Heart left ventricle (tissue), 16 donors: Measurements from ENCODE around the gene L2HGDH. TPM values are rescaled to one million over a fixed set of nuclear protein-coding genes. Genes with fewer than 3 reads are reported as not detected.

ENCODE experiments used
- ATAC-seq, 4 donors: fragments of 200-7000 bp; cut with Tn5 transposase; one replicate each; pipeline ENCODE4 v1.9.1; 2020 to 2022; ENCODE audit warnings: moderate library complexity in 4 of 4, mild to moderate bottlenecking in 3 of 4, moderate number of reproducible peaks in 1 of 4
- DNase-seq, 5 donors: peaks; one replicate each; pipeline ENCODE4 v3.0.0-alpha.2; 2020
- H3K27ac ChIP-seq, 12 donors: fragments of 200-600 bp; sonication (generic) in 4 of 12; one replicate each; pipeline versions ENCODE4 v1.5.0 to v1.8.0; 2016 to 2022; ENCODE audit warnings: mild to moderate bottlenecking in 2 of 12
- H3K27me3 ChIP-seq, 9 donors: fragments of 200-600 bp; sonication (generic) in 2 of 9; one replicate each; pipeline versions ENCODE4 v1.5.1 to v1.8.0; 2016 to 2022; ENCODE audit warnings: mild to moderate bottlenecking in 3 of 9
- H3K36me3 ChIP-seq, 9 donors: fragments of 200-600 bp; sonication (generic) in 2 of 9; one replicate each; pipeline versions ENCODE4 v1.5.0 to v1.8.0; 2018 to 2022; ENCODE audit warnings: mild to moderate bottlenecking in 2 of 9
- H3K4me1 ChIP-seq, 12 donors: fragments of 200-600 bp; sonication (generic) in 4 of 12; one replicate each; pipeline versions ENCODE4 v1.5.0 to v1.8.0; 2016 to 2022; ENCODE audit warnings: mild to moderate bottlenecking in 3 of 12
- H3K4me3 ChIP-seq, 12 donors: fragments of 200-600 bp; sonication (generic) in 4 of 12; one replicate each; pipeline versions ENCODE4 v1.5.0 to v1.8.0; 2017 to 2022; ENCODE audit warnings: mild to moderate bottlenecking in 9 of 12, moderate library complexity in 4 of 12
- H3K9me3 ChIP-seq, 12 donors: fragments of 200-600 bp; sonication (generic) in 4 of 12; one replicate each; pipeline versions ENCODE4 v1.5.0 to v1.8.0; 2016 to 2022; ENCODE audit warnings: mild to moderate bottlenecking in 1 of 12
- POLR2A ChIP-seq, 2 donors: fragments of 450-650 bp; IDR thresholded peaks; one replicate each; pipeline ENCODE4 v1.6.1; 2017; ENCODE audit warnings: antibody characterized with exemption in 2 of 2, mild to moderate bottlenecking in 2 of 2, moderate library complexity in 2 of 2
- WGBS, 4 donors: extraction: QIAGEN DNeasy Blood & Tissue Kit in 2 of 4; methylation state at CpG; one replicate each; pipeline versions ENCODE4 v1.1.5 to v1.1.7; 2013 to 2018; 5-methylcytosine and 5-hydroxymethylcytosine counted together
- intact Hi-C, 10 donors: fragments of 100-400 bp; cut with DNase I; formaldehyde crosslinking; loops; one replicate each; pipeline versions ENCODE4 v1.11.1 to v1.14.2; 2022
- polyA plus RNA-seq, 2 donors: library from polyadenylated mRNA; stranded (reverse); fragments of 200-250 nt; gene quantifications; one replicate each; pipeline ENCODE4 v1.2.3, GENCODE V29; 2013
- total RNA-seq, 9 donors: library from RNA; depleted of rRNA in 2 of 9; stranded (reverse); fragments of >200 nt in 2 of 9; fragmentation: NEBNext Ultra II Directional in 3 of 9; extraction: Animal tissue kit (Norgen Biotek cat#: 25700) in 3 of 9; gene quantifications; one replicate each; pipeline versions ENCODE4 v1.1.0 to v1.2.4, GENCODE V29; 2016 to 2023
- TF ChIP-seq, protein P1 (sequence below), 12 donors: fragments of 200-600 bp; sonication (generic) in 4 of 12; IDR thresholded peaks; one replicate each; pipeline versions ENCODE4 v1.5.0 to v1.8.0; 2018 to 2022; ENCODE audit warnings: antibody characterized with exemption in 12 of 12, mild to moderate bottlenecking in 5 of 12
- donor health status: ischemic (EF 13 %, LVEDD 7.1; RV severe dilation, severe dysfunction).
- donor health status: healthy with polysubstance abuse.
- donor health status: DM: no; HTN: yes; CAD: no.
- donor health status: DM: no; HTN: no; CAD: no.
- donor health status: ischemic (EF 25% LVEDD 6.9; RV normal size, moderate dysfunction).
- donor health status: ischemic (EF 25% LVEDD 5.7; RV mildly dilated, moderate dysfunction).
- donor health status: healthy.
- donor health status: DM: yes; HTN: yes; CAD: no.
- donor health status: ischemic (EF 35%, LVEDD 5.7; RV mildly dilated, moderate dysfunction).
- donor health status: nonischemic (EF 11% LVEDD 7.7; RV severe dilation, severe dysfunction).
- donor health status: DM: yes; HTN: yes; CAD: no.
- donor health status: PGD.
- donor health status: ischemic (EF 29% LVEDD 5.4; RV normal size, mild dysfunction).
- donor health status: nonischemic (EF 23%, LVEDD 6.1; RV moderate dilation, normal function).

L2HGDH gene
- total and polyA plus RNA-seq, 11 donors: 2.5 to 12.2 (median 9.1) TPM

DNA sequence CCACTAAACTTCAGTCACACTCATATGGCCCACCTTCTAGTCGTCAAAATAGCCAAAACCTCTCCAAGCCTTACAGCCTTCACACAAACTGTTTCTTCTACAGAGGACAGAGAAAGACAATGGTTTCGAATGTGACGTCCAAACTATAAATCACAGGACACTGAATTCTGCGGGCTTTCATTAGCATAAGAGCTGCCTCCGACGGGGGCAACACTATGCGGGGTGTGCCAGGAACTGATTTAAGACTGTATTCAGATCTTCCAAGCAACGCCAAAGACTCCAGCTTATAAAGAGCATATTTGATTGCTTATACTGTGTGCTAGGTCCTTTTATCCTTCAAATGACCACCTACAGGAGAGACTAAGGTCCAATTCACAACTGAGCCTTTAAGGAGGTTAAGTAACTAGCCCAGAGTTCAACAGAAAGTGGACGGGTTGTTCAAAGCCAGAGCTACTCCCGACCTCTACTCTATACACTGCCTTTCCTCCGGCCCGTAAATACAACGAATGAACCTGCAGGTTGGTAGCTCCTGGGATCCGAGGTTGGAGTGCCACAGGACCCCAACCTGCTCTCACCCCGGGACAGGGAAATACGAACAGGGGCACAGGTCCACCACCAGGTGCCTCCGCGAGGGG lies 575 bp downstream of the L2HGDH start:
- peak overlapping the region; percentile 64 to 96 (median 84) for H3K4me3 ChIP-seq
- H3K36me3 ChIP-seq: no peaks in the 10 kb centered on the region
- H3K4me1 ChIP-seq: peaks cover 0 to 21% (median 15%) of the 10 kb centered on the region in 12 donors
- H3K27ac ChIP-seq: peak overlapping the region in 11 of 12 donors; percentile 88 to 95 (median 93)
- intact Hi-C loops: loop anchor here in 3 of 10 donors (5.0 kb wide), 2 partner anchors 79 to 86 kb away; partner anchors contain the start of genes SOS2 (in 3 of the 3) and CDKL1 (in 1 of the 3)
- TF ChIP-seq POLR2A (IDR thresholded peaks at IDR 0.05): no peak
- TF ChIP-seq, protein P1, sequence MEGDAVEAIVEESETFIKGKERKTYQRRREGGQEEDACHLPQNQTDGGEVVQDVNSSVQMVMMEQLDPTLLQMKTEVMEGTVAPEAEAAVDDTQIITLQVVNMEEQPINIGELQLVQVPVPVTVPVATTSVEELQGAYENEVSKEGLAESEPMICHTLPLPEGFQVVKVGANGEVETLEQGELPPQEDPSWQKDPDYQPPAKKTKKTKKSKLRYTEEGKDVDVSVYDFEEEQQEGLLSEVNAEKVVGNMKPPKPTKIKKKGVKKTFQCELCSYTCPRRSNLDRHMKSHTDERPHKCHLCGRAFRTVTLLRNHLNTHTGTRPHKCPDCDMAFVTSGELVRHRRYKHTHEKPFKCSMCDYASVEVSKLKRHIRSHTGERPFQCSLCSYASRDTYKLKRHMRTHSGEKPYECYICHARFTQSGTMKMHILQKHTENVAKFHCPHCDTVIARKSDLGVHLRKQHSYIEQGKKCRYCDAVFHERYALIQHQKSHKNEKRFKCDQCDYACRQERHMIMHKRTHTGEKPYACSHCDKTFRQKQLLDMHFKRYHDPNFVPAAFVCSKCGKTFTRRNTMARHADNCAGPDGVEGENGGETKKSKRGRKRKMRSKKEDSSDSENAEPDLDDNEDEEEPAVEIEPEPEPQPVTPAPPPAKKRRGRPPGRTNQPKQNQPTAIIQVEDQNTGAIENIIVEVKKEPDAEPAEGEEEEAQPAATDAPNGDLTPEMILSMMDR (IDR thresholded peaks at IDR 0.05): peak in 5 of 12 donors; percentile 24 to 48 (median 46)
- 4 to 12% (median 5%) methylated on average over 16 to 18 of the region's 18 CpGs for WGBS, 4 donors
- H3K9me3 ChIP-seq: no peaks in the 10 kb centered on the region
- H3K27me3 ChIP-seq: no peaks in the 10 kb centered on the region
- ATAC-seq (no peak), DNase-seq (no peak)

- intact Hi-C loops: loop anchor here in 3 of 10 donors (5.0 kb wide), 2 partner anchors 78 to 87 kb away; partner anchors contain the start of genes SOS2 (in 3 of the 3) and CDKL1 (in 1 of the 3)
- ATAC-seq (no peak), DNase-seq (no peak)
- WGBS, 4 donors: 94 to 98% (median 96%) methylated on average over 4 of the region's 4 CpGs
- TF ChIP-seq, protein P1 (IDR thresholded peaks at IDR 0.05): no peak
- no peaks in the 10 kb centered on the region for H3K36me3 ChIP-seq
- peaks cover 0 to 21% (median 15%) of the 10 kb centered on the region in 12 donors for H3K4me1 ChIP-seq
- H3K27me3 ChIP-seq: no peaks in the 10 kb centered on the region
- H3K4me3 ChIP-seq: no peak overlapping the region
- H3K27ac ChIP-seq: no peak overlapping the region
- H3K9me3 ChIP-seq: no peaks in the 10 kb centered on the region
Measured at GRCh38 chr14:50310445-50310844, 1.6 kb downstream of the L2HGDH start.

DNA sequence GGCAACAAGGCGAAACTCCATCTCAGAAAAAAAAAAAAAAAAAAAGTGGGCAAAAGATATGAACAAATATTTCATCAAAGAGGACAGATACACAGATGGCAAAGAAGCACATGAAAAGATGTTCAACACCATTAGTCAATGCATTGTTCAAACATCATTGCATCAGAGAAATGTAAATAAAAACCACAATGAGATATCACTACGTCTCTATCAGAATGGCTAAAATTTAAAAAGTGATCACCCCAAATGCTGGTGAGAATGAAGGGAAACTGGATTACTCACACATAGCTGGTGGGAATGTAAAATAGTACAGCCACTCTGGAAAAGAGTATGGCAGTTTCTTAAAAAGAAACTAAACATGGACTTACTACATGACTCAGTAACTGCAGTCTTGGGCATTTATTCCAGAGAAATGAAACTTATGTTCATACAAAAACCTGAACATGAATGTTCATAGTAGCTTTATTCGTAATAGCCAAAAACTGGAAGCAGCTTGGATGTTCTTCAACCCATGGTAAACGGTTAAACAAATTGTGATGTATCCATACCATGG lies 3.6 kb downstream of the L2HGDH start:
- no peaks in the 10 kb centered on the region for H3K9me3 ChIP-seq
- intact Hi-C loops: no loop called here
- H3K27me3 ChIP-seq: no peaks in the 10 kb centered on the region
- ATAC-seq (no peak), DNase-seq (no peak)
- H3K4me3 ChIP-seq: no peak overlapping the region
- H3K4me1 ChIP-seq: peaks cover 0 to 19% (median 15%) of the 10 kb centered on the region in 12 donors
- TF ChIP-seq, protein P1 (IDR thresholded peaks at IDR 0.05): no peak
- no peak for TF ChIP-seq POLR2A (IDR thresholded peaks at IDR 0.05)
- H3K36me3 ChIP-seq: no peaks in the 10 kb centered on the region
- no peak overlapping the region for H3K27ac ChIP-seq
- 90 to 94% (median 93%) methylated on average over 4 of the region's 4 CpGs for WGBS, 4 donors

DNA sequence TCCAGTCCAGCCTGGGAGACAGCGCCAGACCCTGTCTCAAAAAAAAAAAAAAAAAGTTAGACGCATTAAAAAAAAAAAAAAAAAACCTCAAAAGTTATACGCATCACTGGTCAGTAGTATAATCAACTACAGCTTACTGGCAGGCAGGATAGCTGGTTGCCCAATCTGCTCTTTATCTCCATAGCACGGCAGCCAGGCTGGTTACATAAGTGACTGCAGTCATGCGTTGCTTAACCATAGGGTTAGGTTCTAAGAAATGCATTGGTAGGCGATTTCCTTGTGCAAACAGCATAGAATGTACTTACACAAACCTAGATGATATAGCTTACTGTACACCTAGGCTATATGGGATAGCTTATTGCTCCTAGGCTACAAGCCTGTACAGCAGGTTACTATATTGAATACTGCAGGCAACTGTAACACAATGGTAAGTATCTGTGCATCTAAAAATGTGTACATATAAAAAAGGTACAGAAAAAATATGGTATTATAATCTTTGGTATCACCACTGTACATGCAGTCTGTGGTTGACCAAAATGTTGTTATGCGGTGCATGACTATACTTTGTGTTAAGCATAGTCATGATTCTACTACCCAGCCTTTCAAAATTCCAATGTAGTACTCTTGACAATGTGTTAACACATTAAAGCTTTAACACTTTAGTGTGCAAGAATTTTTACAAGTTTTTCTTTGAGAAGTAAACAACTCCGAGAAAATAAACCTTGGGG lies 8.1 kb downstream of the L2HGDH start:
- Histone ChIP-seq H3K4me3 (no peak overlapping the region), H3K4me1 (no peaks in the 10 kb centered on the region), H3K27ac (no peak overlapping the region), H3K9me3 (no peaks in the 10 kb centered on the region), H3K27me3 (no peaks in the 10 kb centered on the region), H3K36me3 (peaks cover 0 to 18% (median 0%) of the 10 kb centered on the region in 9 donors)
- 83 to 91% (median 87%) methylated on average over 8 of the region's 8 CpGs for WGBS, 4 donors
- no peak for TF ChIP-seq POLR2A (IDR thresholded peaks at IDR 0.05)
- TF ChIP-seq, protein P1 (IDR thresholded peaks at IDR 0.05): no peak
- intact Hi-C loops: no loop called here
- DNase-seq: peak in 1 of 5 donors; percentile 25
- ATAC-seq: peak; percentile 71 to 82 (median 75)
